HepG2 (cell line): Measurements from ENCODE around the gene MACROD2. TPM values are rescaled to one million over a fixed set of nuclear protein-coding genes. Genes with fewer than 3 reads are reported as not detected.

ENCODE experiments used
- ATAC-seq: fragments of 200-7000 bp; cut with Tn5 transposase; 3 replicates; pipeline ENCODE4 v1.9.1; 2020; ENCODE audit warnings: mild to moderate bottlenecking, moderate library complexity
- BruUV-seq: library from RNA; stranded (reverse); fragments of 400-500 nt; replicated peaks from 2 replicates; lab custom pipeline; 2021; lab: Mats Ljungman, UMichigan
- CTCF ChIA-PET: fragments of 300-600 bp; formaldehyde crosslinking; extraction: SDS; loops from one replicate; lab custom pipeline; 2021; ENCODE audit warnings: low total read pairs, inconsistent platforms, low intra/inter-chr PET ratio; lab: Yijun Ruan, JAX
- POLR2A ChIA-PET: fragments of 350-600 bp; sonication (Branson Sonifier 250); formaldehyde crosslinking; loops from one replicate; lab custom pipeline; 2020; ENCODE audit warnings: antibody characterized with exemption, inconsistent platforms; lab: Yijun Ruan, JAX
- DNase-seq: peaks from one replicate; pipeline ENCODE4 v3.0.0-alpha.2; 2015; ENCODE audit warnings: low spot score
- FAIRE-seq: peaks from 3 replicates; lab custom pipeline; 2011; peaks lifted over from hg19 to GRCh38; lab: Jason Lieb, UNC
- H2AFZ ChIP-seq: one replicate; pipeline ENCODE4 v1.6.1; 2011; ENCODE audit warnings: low read length, inconsistent platforms
- H3K27ac ChIP-seq: fragments of 300-600 bp; 3 replicates; pipeline ENCODE4 v1.8.0; 2011; ENCODE audit warnings: mixed run types, mild to moderate bottlenecking, mixed read lengths, low read length, inconsistent platforms; ENCODE audit not compliant: insufficient read depth; ENCODE audit errors: extremely low read length
- H3K27me3 ChIP-seq, 2 experiments: fragments of 200-600 bp in 1 of 2; 2 replicates in 1 of 2; 3 replicates in 1 of 2; pipeline versions ENCODE4 v1.6.0 to v1.8.0; 2011; ENCODE audit warnings: low read length in 2 of 2, mild to moderate bottlenecking in 2 of 2, moderate library complexity in 2 of 2, inconsistent platforms in 1 of 2; ENCODE audit not compliant: insufficient read depth in 2 of 2, control insufficient read depth in 1 of 2
- H3K36me3 ChIP-seq, 2 experiments: fragments of 200-600 bp in 1 of 2; replicated peaks in 1 of 2; 2 replicates in 1 of 2; 3 replicates in 1 of 2; pipeline versions ENCODE4 v1.5.1 to v1.8.0; 2011; ENCODE audit warnings: low read length in 2 of 2, inconsistent platforms in 1 of 2; ENCODE audit not compliant: insufficient read depth in 2 of 2, control insufficient read depth in 1 of 2
- H3K4me1 ChIP-seq: 2 replicates; pipeline ENCODE4 v1.5.1; 2012; ENCODE audit warnings: low read length, inconsistent platforms; ENCODE audit not compliant: insufficient read depth
- H3K4me2 ChIP-seq: 2 replicates; pipeline ENCODE4 v1.6.0; 2011; ENCODE audit warnings: low read depth, low read length, inconsistent platforms
- H3K4me3 ChIP-seq, 3 experiments: fragments of 200-600 bp in 1 of 3; sonication (generic), shearing (Covaris generic) in 1 of 3; replicated peaks in 1 of 3; 2 replicates each; pipeline ENCODE4 v1.5.1; 2011 to 2016; ENCODE audit warnings: low read length in 3 of 3, inconsistent platforms in 2 of 3, low read depth in 2 of 3, mild to moderate bottlenecking in 2 of 3, control low read depth in 1 of 3, mixed read lengths in 1 of 3; ENCODE audit not compliant: insufficient read depth in 1 of 3
- H3K79me2 ChIP-seq: one replicate; pipeline ENCODE4 v1.6.1; 2011; ENCODE audit warnings: low read length, inconsistent platforms; ENCODE audit not compliant: insufficient read depth
- H3K9ac ChIP-seq: 2 replicates; pipeline ENCODE4 v1.6.0; 2011; ENCODE audit warnings: mild to moderate bottlenecking, low read depth, low read length, inconsistent platforms; ENCODE audit not compliant: insufficient read depth
- H3K9me3 ChIP-seq: 2 replicates; pipeline ENCODE4 v1.5.1; 2012; ENCODE audit warnings: mild to moderate bottlenecking, low read length
- H4K20me1 ChIP-seq: 2 replicates; pipeline ENCODE4 v1.6.0; 2011; ENCODE audit warnings: inconsistent platforms, mild to moderate bottlenecking, low read length, moderate library complexity; ENCODE audit not compliant: insufficient read depth
- CENPBD1 ChIP-seq: sonication (generic); formaldehyde crosslinking; IDR thresholded peaks from 2 replicates; pipeline ENCODE4 v1.8.0; 2022; ENCODE audit warnings: missing genetic modification reagents, low read depth, mild to moderate bottlenecking, borderline replicate concordance
- E2F1 ChIP-seq: sonication (generic); formaldehyde crosslinking; IDR thresholded peaks from 2 replicates; pipeline ENCODE4 v1.5.0; 2020; ENCODE audit warnings: missing genetic modification reagents
- EZH2 ChIP-seq: conservative IDR thresholded peaks from 2 replicates; pipeline ENCODE4 v1.6.1; 2012; ENCODE audit warnings: mild to moderate bottlenecking, low read depth, low read length, moderate library complexity
- NR2F6 ChIP-seq, 2 experiments: IDR thresholded peaks; 2 replicates each; pipeline ENCODE4 v1.6.1; 2016; ENCODE audit warnings: antibody characterized with exemption in 1 of 2, mild to moderate bottlenecking in 1 of 2
- PBX2 ChIP-seq: IDR thresholded peaks from 2 replicates; pipeline ENCODE4 v1.6.1; 2016; ENCODE audit warnings: control low read depth
- RFX5 ChIP-seq: IDR thresholded peaks from 2 replicates; pipeline ENCODE4 v1.6.1; 2011; ENCODE audit warnings: low read depth, low read length, improper control_type of control experiment
- SETDB1 ChIP-seq: sonication (generic); formaldehyde crosslinking; IDR thresholded peaks from 2 replicates; pipeline ENCODE4 v1.5.1; 2020; ENCODE audit warnings: missing genetic modification reagents, mild to moderate bottlenecking, borderline replicate concordance
- THYN1 ChIP-seq: sonication (generic); formaldehyde crosslinking; IDR thresholded peaks from 2 replicates; pipeline ENCODE4 v1.8.1; 2023; ENCODE audit warnings: low read depth, mild to moderate bottlenecking, moderate library complexity, missing genetic modification reagents, borderline replicate concordance
- ZIK1 ChIP-seq: sonication (generic); formaldehyde crosslinking; IDR thresholded peaks from 2 replicates; pipeline ENCODE4 v1.5.0; 2020; ENCODE audit warnings: mild to moderate bottlenecking, low read depth, missing genetic modification reagents, borderline replicate concordance
- ZNF446 ChIP-seq: sonication (generic); formaldehyde crosslinking; IDR thresholded peaks from 2 replicates; pipeline ENCODE4 v1.5.0; 2020; ENCODE audit warnings: mild to moderate bottlenecking, missing genetic modification reagents
- ZNF496 ChIP-seq: sonication (generic); formaldehyde crosslinking; IDR thresholded peaks from 2 replicates; pipeline ENCODE4 v1.8.1; 2023; ENCODE audit warnings: mild to moderate bottlenecking, moderate library complexity, missing genetic modification reagents; ENCODE audit not compliant: insufficient replicate concordance
- ZNF691 ChIP-seq: sonication (generic); formaldehyde crosslinking; IDR thresholded peaks from 2 replicates; pipeline ENCODE4 v1.4.0; 2020; ENCODE audit warnings: missing genetic modification reagents, low read depth, mild to moderate bottlenecking, borderline replicate concordance
- WGBS: methylation state at CpG from one replicate; pipeline ENCODE4 v1.1.6; 2017; ENCODE audit warnings: low lambda C conversion rate; 5-methylcytosine and 5-hydroxymethylcytosine counted together
- in situ Hi-C: cut with HindIII; loops from 2 replicates; pipeline ENCODE4 v1.10.0; 2017; ENCODE audit warnings: low pct_unique_long_range_greater_than_20kb; ENCODE audit not compliant: extremely low pct_ligation_motif_present
- intact Hi-C: fragments of 100-400 bp; cut with micrococcal nuclease; formaldehyde crosslinking; loops from one replicate; pipeline ENCODE4 v1.10.0; 2022; ENCODE audit not compliant: unreplicated experiment
- polyA plus RNA-seq, 8 experiments: library from polyadenylated mRNA; depleted of rRNA in 3 of 8; stranded (reverse) in 7 of 8; unstranded in 1 of 8; fragments of >200 nt; fragmentation: Illumina TruSeq in 4 of 8; extraction: Trizol in 4 of 8; gene quantifications; 2 replicates each; pipeline versions ENCODE4 v1.2.1 to v1.2.3, GENCODE V29; 2011 to 2016; ENCODE audit warnings: low read depth in 4 of 8, missing spikeins in 1 of 8, mixed read lengths in 1 of 8; ENCODE audit not compliant: insufficient read depth in 1 of 8
- total RNA-seq, 5 experiments: library from RNA; depleted of rRNA; stranded (reverse); fragments of >200 nt; fragmentation: Illumina TruSeq; extraction: Trizol; gene quantifications; 2 replicates each; pipeline ENCODE4 v1.2.3, GENCODE V29; 2016; ENCODE audit warnings: low read depth in 1 of 5

The MACROD2 gene
- total and polyA plus RNA-seq, 2 of the 13 experiments (the other 11 are each of a cell fraction or from before 2014, with no cell fraction given) = 0.13 to 0.51 TPM

GRCh38 chr20:15740046-15740775 lies 1744.9 kb downstream of the MACROD2 start:
- WGBS = under 1% methylated on average over 3 of the region's 3 CpGs
- Histone ChIP-seq H3K79me2 (no peaks in the 10 kb centered on the region), H3K9me3 (peaks cover 90% of the 10 kb centered on the region), H3K4me2 (no peak overlapping the region), H3K27ac (no peak overlapping the region), H3K27me3 (no peaks in the 10 kb centered on the region), H3K4me1 (no peaks in the 10 kb centered on the region), H3K4me3 (no peak overlapping the region), H2AFZ (no peak overlapping the region), H3K9ac (no peak overlapping the region), H4K20me1 (no peaks in the 10 kb centered on the region), H3K36me3 (no peaks in the 10 kb centered on the region)
- POLR2A ChIA-PET = no interaction called here
- CTCF ChIA-PET = no interaction called here
- ATAC-seq (no peak), DNase-seq (no peak), FAIRE-seq (no peak)
- intact Hi-C loops (no loop called here), in situ Hi-C loops (no loop called here)
- BruUV-seq = no TSS peak
- TF ChIP-seq E2F1 (no peak), EZH2 (no peak), PBX2 (CRISPR knock-in tag) (no peak), THYN1 (no peak), ZNF446 (CRISPR knock-in tag) (no peak), RFX5 (no peak), CENPBD1 (no peak), NR2F6 (IDR thresholded peaks at IDR 0.05) (no peak), NR2F6 (CRISPR knock-in tag; IDR thresholded peaks at IDR 0.05) (no peak), SETDB1 (CRISPR knock-in tag) (no peak), ZNF496 (CRISPR knock-in tag) (no peak), ZNF691 (CRISPR knock-in tag) (no peak), ZIK1 (CRISPR knock-in tag) (no peak)
